H9 (cell line): ENCODE measurements around the gene WAC. TPM values are rescaled to one million over a fixed set of nuclear protein-coding genes. Genes with fewer than 3 reads are reported as not detected.
A peak's percentile ranks its signal among the peaks of the same experiment; 100 is the strongest.

Source experiments
- DNase-seq: peaks from one replicate; pipeline ENCODE4 v3.0.0-alpha.2; 2017
- H2AFZ ChIP-seq: one replicate; pipeline ENCODE4 v1.6.1; 2013; ENCODE audit warnings: mild to moderate bottlenecking, low read length, control low read depth, moderate library complexity
- H2AK5ac ChIP-seq: 2 replicates; pipeline ENCODE4 v1.6.1; 2013; ENCODE audit warnings: low read length, control low read depth, mixed read lengths; ENCODE audit not compliant: insufficient read length
- H2BK120ac ChIP-seq: one replicate; pipeline ENCODE4 v1.6.1; 2013; ENCODE audit warnings: low read depth, mild to moderate bottlenecking, low read length, control low read depth, inconsistent platforms; ENCODE audit not compliant: poor library complexity, severe bottlenecking
- H2BK12ac ChIP-seq: 2 replicates; pipeline ENCODE4 v1.6.1; 2013; ENCODE audit warnings: low read length, control low read depth, mixed read lengths, low read depth; ENCODE audit not compliant: insufficient read length
- H2BK15ac ChIP-seq: 2 replicates; pipeline ENCODE4 v1.6.1; 2013; ENCODE audit warnings: low read depth, low read length, control low read depth
- H2BK20ac ChIP-seq: one replicate; pipeline ENCODE4 v1.6.1; 2013; ENCODE audit warnings: low read depth, mild to moderate bottlenecking, low read length, control low read depth, inconsistent platforms; ENCODE audit not compliant: poor library complexity, severe bottlenecking
- H2BK5ac ChIP-seq: 2 replicates; pipeline ENCODE4 v1.6.1; 2013; ENCODE audit warnings: low read length, control low read depth, mixed read lengths; ENCODE audit not compliant: insufficient read length
- H3K14ac ChIP-seq: 2 replicates; pipeline ENCODE4 v1.6.1; 2013; ENCODE audit warnings: low read length, control low read depth; ENCODE audit not compliant: insufficient read depth
- H3K18ac ChIP-seq: 2 replicates; pipeline ENCODE4 v1.6.1; 2013; ENCODE audit warnings: low read depth, mild to moderate bottlenecking, mixed read lengths, low read length, control low read depth; ENCODE audit not compliant: insufficient read length
- H3K23ac ChIP-seq: 2 replicates; pipeline ENCODE4 v1.6.1; 2013; ENCODE audit warnings: low read length, control low read depth, mixed read lengths, low read depth; ENCODE audit not compliant: insufficient read length
- H3K23me2 ChIP-seq: 2 replicates; pipeline ENCODE4 v1.6.1; 2013; ENCODE audit warnings: low read depth, mild to moderate bottlenecking, mixed read lengths, low read length, control low read depth; ENCODE audit not compliant: insufficient read length, poor library complexity, severe bottlenecking
- H3K27ac ChIP-seq: 2 replicates; pipeline ENCODE4 v1.5.1; 2013; ENCODE audit warnings: low read length, control low read depth, mixed read lengths, low read depth; ENCODE audit not compliant: insufficient read length
- H3K27me3 ChIP-seq: 2 replicates; pipeline ENCODE4 v1.6.1; 2013; ENCODE audit warnings: low read length, control low read depth, inconsistent platforms; ENCODE audit not compliant: insufficient read depth
- H3K4ac ChIP-seq: 2 replicates; pipeline ENCODE4 v1.6.1; 2013; ENCODE audit warnings: low read depth, mild to moderate bottlenecking, control low read depth, inconsistent platforms, low read length, moderate library complexity
- H3K4me1 ChIP-seq: 2 replicates; pipeline ENCODE4 v1.6.1; 2013; ENCODE audit warnings: low read length, control low read depth, inconsistent platforms; ENCODE audit not compliant: insufficient read depth
- H3K4me2 ChIP-seq: 2 replicates; pipeline ENCODE4 v1.6.1; 2013; ENCODE audit warnings: low read length, control low read depth, mixed read lengths; ENCODE audit not compliant: insufficient read length, insufficient read depth
- H3K56ac ChIP-seq: 2 replicates; pipeline ENCODE4 v1.6.1; 2013; ENCODE audit warnings: low read depth, mild to moderate bottlenecking, mixed read lengths, low read length, control low read depth; ENCODE audit not compliant: insufficient read length
- H3K79me1 ChIP-seq: 2 replicates; pipeline ENCODE4 v1.6.1; 2013; ENCODE audit warnings: low read depth, mild to moderate bottlenecking, moderate library complexity, low read length, control low read depth, inconsistent platforms; ENCODE audit not compliant: insufficient read depth, poor library complexity, severe bottlenecking
- H3K79me2 ChIP-seq: 2 replicates; pipeline ENCODE4 v1.6.1; 2013; ENCODE audit warnings: low read length, control low read depth, inconsistent platforms; ENCODE audit not compliant: insufficient read depth
- H3K9ac ChIP-seq: 2 replicates; pipeline ENCODE4 v1.6.1; 2013; ENCODE audit warnings: low read length, control low read depth, mixed read lengths; ENCODE audit not compliant: insufficient read length; ENCODE audit errors: extremely low read depth
- H3K9me3 ChIP-seq: one replicate; pipeline ENCODE4 v1.6.1; 2013; ENCODE audit warnings: low read depth, low read length, inconsistent platforms; ENCODE audit not compliant: control insufficient read depth
- H3T11ph ChIP-seq: one replicate; pipeline ENCODE4 v1.6.1; 2013; ENCODE audit warnings: mild to moderate bottlenecking, low read length, control low read depth, inconsistent platforms
- H4K20me1 ChIP-seq: one replicate; pipeline ENCODE4 v1.6.1; 2013; ENCODE audit not compliant: control insufficient read depth, insufficient read length, insufficient read depth
- H4K5ac ChIP-seq: 2 replicates; pipeline ENCODE4 v1.6.1; 2013; ENCODE audit warnings: low read depth, mild to moderate bottlenecking, mixed read lengths, low read length, control low read depth; ENCODE audit not compliant: insufficient read length
- H4K8ac ChIP-seq: replicated peaks from 2 replicates; pipeline ENCODE4 v1.6.1; 2013; ENCODE audit warnings: low read length, control low read depth, mixed read lengths, low read depth; ENCODE audit not compliant: insufficient read length
- H4K91ac ChIP-seq: 2 replicates; pipeline ENCODE4 v1.6.1; 2013; ENCODE audit warnings: low read depth, mild to moderate bottlenecking, moderate library complexity, mixed read lengths, low read length, control low read depth; ENCODE audit not compliant: insufficient read length
- H3K27ac Mint-ChIP-seq, 3 experiments: 2 replicates in 2 of 3; 3 replicates in 1 of 3; pipeline ENCODE4 v1.8.0; 2020 to 2021; ENCODE audit warnings: mixed read lengths in 3 of 3, mild to moderate bottlenecking in 1 of 3, moderate library complexity in 1 of 3
- H3K27me3 Mint-ChIP-seq: 2 replicates; pipeline ENCODE4 v1.8.0; 2021; ENCODE audit warnings: low read depth, mild to moderate bottlenecking, moderate library complexity, mixed read lengths
- H3K36me3 Mint-ChIP-seq, 3 experiments: 2 replicates in 2 of 3; 3 replicates in 1 of 3; pipeline ENCODE4 v1.8.0; 2020 to 2021; ENCODE audit warnings: low read depth in 3 of 3, mixed read lengths in 3 of 3; ENCODE audit not compliant: insufficient read depth in 1 of 3
- H3K4me1 Mint-ChIP-seq, 2 experiments: 2 replicates each; pipeline ENCODE4 v1.8.0; 2020; ENCODE audit warnings: mixed read lengths in 2 of 2
- H3K4me3 Mint-ChIP-seq, 2 experiments: 2 replicates in 1 of 2; 3 replicates in 1 of 2; pipeline ENCODE4 v1.8.0; 2020 to 2021; ENCODE audit warnings: mild to moderate bottlenecking in 2 of 2, mixed read lengths in 2 of 2, moderate library complexity in 1 of 2
- H3K9me3 Mint-ChIP-seq, 2 experiments: 2 replicates in 1 of 2; 3 replicates in 1 of 2; pipeline ENCODE4 v1.8.0; 2020; ENCODE audit warnings: mild to moderate bottlenecking in 2 of 2, mixed read lengths in 2 of 2, moderate library complexity in 1 of 2
- CTCF ChIP-seq: fragments of 200-600 bp; sonication (generic); conservative IDR thresholded peaks from 3 replicates; pipeline ENCODE4 v1.8.0; 2021; ENCODE audit warnings: antibody characterized with exemption, mild to moderate bottlenecking
- WGBS: extraction: QIAGEN DNeasy Blood & Tissue Kit; methylation state at CpG from one replicate; pipeline ENCODE4 v1.1.7; 2013; ENCODE audit warnings: missing lambda C conversion rate, low lambda C conversion rate, mixed read lengths; ENCODE audit not compliant: insufficient read length; ENCODE audit errors: extremely low coverage; 5-methylcytosine and 5-hydroxymethylcytosine counted together
- total RNA-seq: library from RNA; stranded (reverse); gene quantifications from 2 replicates; pipeline ENCODE4 v1.2.1, GENCODE V29; 2021

Gene WAC
- total RNA-seq, 1 experiment from 2014 or later = 130 TPM

DNA sequence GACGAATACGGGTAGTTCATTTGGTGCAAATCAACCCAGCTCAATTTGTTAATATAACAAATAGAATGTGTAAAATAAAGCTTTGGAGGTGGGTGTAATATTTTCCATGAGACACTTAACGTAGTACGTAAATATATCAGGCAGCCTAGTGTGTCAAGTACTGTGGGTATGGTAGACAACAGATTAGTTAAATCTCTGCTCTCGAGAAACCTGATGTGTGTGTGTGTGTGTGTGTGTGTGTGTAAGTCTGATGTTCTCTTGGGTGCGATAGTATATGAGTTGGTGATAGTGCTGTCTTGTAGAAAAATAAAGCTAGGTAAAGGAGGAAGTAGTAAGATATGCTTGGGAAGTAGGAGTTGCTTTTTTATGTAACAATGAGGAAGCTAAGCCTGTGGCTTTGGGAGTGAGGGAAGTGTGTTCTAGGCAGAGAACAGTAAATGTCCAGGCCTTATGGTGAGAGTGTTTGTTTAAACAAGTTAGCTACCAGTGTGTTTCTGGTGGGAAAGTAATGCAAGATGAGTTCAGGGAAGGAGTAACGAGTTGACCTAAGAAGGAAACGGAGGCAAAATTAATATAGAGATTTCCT is 26.1 kb downstream of the WAC start:
- no peaks in the 10 kb centered on the region for H3K9me3 ChIP-seq
- H2BK120ac ChIP-seq = no peak overlapping the region
- H2BK20ac ChIP-seq = no peak overlapping the region
- peaks cover 26 to 52% (median 37%) of the 10 kb centered on the region in 3 experiments for H3K36me3 Mint-ChIP-seq
- no peak overlapping the region for H4K5ac ChIP-seq
- no peaks in the 10 kb centered on the region for H3K27me3 Mint-ChIP-seq
- peaks cover 64% of the 10 kb centered on the region for H3K79me2 ChIP-seq
- no peak overlapping the region for H2AK5ac ChIP-seq
- no peaks in the 10 kb centered on the region for H4K20me1 ChIP-seq
- H3K18ac ChIP-seq = no peak overlapping the region
- H3K23ac ChIP-seq = no peak overlapping the region
- 100% methylated on average over 1 of the region's 8 CpGs for WGBS
- H3K27ac Mint-ChIP-seq = peak overlapping the region in 2 of 3 experiments; percentile 1 to 79; a peak in 5 of 7 replicates
- no peak overlapping the region for H3K4me3 Mint-ChIP-seq
- no peak overlapping the region for H3K14ac ChIP-seq
- no peak overlapping the region for H2BK15ac ChIP-seq
- H3K9me3 Mint-ChIP-seq = no peaks in the 10 kb centered on the region
- H2BK5ac ChIP-seq = no peak overlapping the region
- H3K56ac ChIP-seq = no peak overlapping the region
- H3K4me1 Mint-ChIP-seq = peaks cover 47 to 53% of the 10 kb centered on the region in 2 experiments
- no peak overlapping the region for H3K27ac ChIP-seq
- H3K9ac ChIP-seq = no peak overlapping the region
- H3T11ph ChIP-seq = no peak overlapping the region
- no peaks in the 10 kb centered on the region; the same call in 1 of the 2 replicates for H3K4me1 ChIP-seq
- H4K8ac ChIP-seq = no peak overlapping the region
- no peak overlapping the region for H2AFZ ChIP-seq
- H2BK12ac ChIP-seq = no peak overlapping the region
- DNase-seq = no peak
- peaks cover 8% of the 10 kb centered on the region for H3K79me1 ChIP-seq
- H3K4ac ChIP-seq = no peak overlapping the region
- H3K4me2 ChIP-seq = no peak overlapping the region
- H3K27me3 ChIP-seq = no peaks in the 10 kb centered on the region
- H4K91ac ChIP-seq = no peak overlapping the region
- no peaks in the 10 kb centered on the region for H3K23me2 ChIP-seq
- TF ChIP-seq CTCF = no peak
